ENCODE data around the gene HNRNPU.
"Not testable (repeated sequence)": the region's sequence is repeated elsewhere in the genome, so short reads cannot be mapped to it uniquely, and the experiment has no call there.

HNRNPU gene

GRCh38 chr1:244839656-244840055 lies 24.7 kb downstream of the HNRNPU start:
- DNase-seq: no peak

DNA sequence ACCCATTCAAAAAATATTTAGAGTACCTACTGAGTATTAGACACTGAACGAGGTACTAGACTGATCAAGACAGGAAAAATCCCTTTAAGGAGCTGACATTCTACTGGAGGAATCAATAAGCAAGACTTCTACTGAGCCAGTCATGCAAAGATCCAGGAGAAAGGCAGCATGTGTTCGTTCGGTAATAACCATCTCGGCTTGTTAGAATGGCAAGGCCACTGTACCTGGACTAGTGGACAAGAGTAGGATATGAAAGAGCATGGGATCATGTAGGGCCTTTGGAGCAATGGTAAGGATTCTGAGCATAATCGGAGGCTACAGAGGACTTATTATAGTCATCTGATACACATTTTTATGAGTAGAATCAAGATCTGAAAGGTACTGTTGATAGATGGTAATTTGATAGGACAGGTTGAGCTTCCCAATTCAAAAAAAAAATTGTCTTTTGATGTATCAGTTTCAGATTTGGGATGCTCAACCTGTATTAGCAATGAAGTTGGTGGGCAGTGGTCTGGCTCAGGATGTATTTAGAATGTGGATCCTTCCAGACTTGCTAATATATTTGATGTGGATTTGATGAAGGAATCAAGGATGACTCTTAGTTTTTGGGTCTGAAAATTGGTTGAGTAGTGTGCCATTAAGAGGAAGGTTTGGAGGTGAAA lies 26.6 kb downstream of the HNRNPU start:
- no peak for DNase-seq

- DNase-seq: no peak
Measured at GRCh38 chr1:244836584-244836983, 27.8 kb downstream of the HNRNPU start.

- DNase-seq: no peak
Measured at GRCh38 chr1:244836135-244836521, 28.2 kb downstream of the HNRNPU start.

- DNase-seq: peak; percentile 90
Measured at GRCh38 chr1:244835276-244836134, 28.8 kb downstream of the HNRNPU start, which contains the start of gene COX20. TSS of gene COX20 (plus strand) at chr1:244835658. CDS start at chr1:244835715, 57 bp downstream.

DNA sequence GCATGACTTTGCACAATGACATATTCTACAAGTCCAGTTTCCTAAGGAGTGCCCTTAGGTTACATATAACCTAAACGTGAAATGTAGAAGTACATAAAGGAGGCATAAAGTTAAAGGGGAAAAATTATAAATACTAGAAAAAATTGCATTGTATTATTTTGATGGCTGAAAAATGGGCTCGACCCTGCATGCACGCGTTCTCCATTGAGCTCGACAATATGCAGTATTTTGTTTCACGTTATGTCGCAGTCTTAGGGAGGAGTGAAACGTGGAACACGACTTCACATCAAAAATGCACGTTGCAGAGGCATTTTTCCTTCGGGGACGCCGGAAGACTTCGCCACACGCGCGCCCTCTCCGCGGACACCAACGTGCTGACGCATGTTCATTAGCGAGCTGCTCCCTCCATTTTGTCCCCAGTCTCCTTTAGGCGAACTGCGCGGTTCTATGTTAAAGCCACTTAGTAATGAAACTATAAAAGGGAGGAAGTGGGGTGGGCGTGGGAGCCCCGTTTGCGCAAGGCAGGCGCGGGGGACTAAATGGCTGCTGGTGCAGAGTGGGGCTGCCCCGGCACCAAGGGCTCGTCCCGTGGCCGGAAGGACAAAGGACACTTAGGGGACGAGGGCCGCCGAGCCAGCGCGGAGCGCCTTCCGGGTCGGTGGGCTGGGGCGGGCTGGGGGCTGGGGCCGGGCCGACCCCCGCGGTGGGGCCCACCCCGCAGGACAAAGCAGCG lies 29.6 kb downstream of the HNRNPU start:
- DNase-seq: peak; percentile 85

GRCh38 chr1:244833734-244834542 lies 30.4 kb downstream of the HNRNPU start:
- peak; percentile 45 for DNase-seq

GRCh38 chr1:244833260-244833659 lies 31.1 kb downstream of the HNRNPU start:
- not testable (repeated sequence) for DNase-seq

DNA sequence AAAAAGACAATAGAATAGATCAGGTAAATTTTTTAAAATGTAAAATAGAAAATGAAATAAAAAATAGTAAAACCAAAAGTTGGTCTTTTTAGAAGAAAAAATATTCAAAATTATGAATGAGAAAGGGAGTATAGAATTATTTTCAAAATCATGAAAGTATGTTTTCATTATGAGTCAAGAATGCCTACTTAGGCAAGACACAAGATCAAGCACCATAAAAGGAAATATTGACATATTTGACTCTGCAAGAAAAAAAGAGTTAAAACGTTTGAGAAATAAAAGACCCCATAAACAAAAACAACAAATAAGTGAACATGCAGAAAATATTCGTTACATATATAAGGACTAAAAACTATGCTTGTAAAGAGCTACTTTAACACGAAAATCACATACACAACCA lies 33.7 kb downstream of the HNRNPU start:
- no peak for DNase-seq

DNA sequence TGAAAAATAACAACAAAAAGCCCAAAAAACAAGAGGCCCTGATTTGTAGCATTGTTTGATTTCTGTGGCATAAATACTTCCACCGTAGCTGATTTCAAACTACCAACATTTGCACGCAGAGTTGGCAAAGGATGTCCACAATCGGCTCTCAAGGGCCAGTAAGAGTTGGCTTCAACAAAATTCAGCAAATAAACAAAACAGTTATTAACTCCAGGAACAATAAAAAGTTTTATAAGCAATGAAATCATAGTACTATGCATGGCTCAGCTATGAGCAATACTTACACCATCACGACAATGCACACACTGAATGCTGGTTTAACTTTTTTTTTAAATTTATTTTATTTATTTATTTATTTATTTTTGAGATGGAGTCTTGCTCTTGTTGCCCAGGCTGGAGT lies 37.6 kb downstream of the HNRNPU start:
- no peak for DNase-seq

DNA sequence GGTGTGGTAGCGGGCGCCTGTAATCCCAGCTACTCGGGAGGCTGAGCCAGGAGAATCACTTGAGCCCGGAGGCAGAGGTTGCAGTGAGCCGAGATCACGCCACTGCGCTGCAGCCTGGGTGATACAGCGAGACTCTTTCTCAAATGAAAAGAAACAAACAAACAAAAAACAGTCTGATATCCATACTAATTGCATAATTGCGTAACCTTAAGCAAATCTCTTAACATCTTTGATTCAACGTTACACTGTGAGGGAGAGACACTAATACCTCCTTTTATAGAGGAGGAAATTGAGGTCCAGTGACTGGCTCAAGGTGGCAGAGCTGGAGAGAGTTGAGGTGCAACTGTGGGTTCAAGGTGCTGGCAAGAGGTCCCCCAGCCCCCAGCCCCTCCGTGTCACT lies 41.5 kb downstream of the HNRNPU start:
- DNase-seq: no peak

DNA sequence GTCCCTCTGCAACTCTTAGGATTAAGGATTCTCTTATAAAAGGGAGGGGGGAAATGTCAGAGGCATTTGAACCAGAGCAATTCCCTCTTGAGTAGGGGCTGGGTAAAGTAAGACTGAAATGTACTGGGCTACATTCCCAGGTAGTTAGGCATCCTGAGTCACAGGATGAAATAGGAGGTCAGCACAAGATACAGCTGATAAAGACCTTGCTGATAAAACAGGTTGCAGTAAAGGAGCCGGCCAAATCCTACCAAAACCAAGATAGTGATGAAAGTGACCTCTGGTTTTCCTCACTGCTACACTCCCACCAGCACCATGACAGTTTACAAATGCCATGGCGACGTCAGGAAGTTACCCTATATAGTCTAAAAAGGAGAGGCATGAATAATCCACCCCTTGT lies 43.2 kb downstream of the HNRNPU start:
- DNase-seq: no peak

DNA sequence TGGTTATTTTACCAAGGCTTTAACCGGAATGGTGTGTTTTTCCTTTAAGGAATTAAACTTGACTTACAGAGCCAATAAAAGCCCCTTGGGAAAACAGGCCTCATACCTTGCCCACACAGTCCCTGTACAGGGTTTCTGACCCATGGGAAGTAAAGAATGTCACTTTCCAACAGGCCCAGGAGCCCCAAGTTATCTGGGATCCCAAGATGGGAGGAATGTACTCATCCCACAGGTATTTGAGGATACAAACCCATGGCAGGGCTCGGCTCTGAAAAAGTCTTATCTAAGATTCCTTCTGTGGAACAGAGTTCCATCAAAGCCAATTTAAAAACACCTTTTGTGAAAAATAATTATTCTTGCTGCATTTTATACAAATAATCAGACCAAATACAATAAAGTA lies 44.2 kb downstream of the HNRNPU start:
- DNase-seq: no peak

- no peak for DNase-seq
Measured at GRCh38 chr1:244817415-244817894, 46.9 kb downstream of the HNRNPU start.

DNA sequence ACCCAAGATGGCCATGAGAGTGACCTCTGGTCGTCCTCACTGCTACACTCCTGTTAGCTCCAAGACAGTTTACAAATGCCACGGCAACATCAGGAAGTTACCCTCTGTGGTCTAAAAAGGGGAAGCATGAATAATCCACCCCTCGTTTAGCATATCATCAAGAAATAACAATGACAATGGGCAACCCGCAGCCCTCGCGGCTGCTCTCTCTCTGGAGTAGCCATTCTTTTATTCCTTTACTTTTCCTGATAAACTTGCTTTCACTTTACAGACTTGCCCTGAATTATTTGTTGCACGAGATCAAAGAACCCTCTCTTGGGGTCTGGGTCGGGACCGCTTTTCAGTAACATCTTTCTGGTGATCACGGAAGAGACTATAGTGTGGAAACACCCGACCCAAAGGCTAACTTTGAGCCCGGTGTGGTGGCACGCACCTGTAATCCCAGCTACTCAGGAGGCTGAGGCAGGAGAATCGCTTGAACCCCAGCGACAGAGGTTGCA lies 48.7 kb downstream of the HNRNPU start:
- no peak for DNase-seq

DNA sequence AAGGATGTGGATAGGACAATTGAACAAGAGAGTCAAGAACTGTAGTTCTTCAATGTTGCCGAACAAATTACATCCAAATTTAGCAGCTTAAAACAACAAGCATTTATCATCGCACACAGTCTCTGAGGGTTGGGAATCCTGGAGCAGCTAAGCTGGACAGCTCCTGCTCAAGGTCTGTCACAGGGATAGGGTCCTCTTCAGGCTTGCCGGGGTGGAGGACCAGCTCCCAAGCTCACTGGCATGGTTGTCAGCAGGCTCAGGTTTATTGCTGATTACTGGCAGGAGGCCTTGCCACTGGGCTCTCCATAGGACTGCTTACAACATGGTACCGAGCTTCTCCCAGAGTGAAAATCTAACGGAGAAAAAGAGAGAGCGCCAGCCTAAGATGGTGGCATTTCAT lies 51.0 kb downstream of the HNRNPU start:
- no peak for DNase-seq

DNA sequence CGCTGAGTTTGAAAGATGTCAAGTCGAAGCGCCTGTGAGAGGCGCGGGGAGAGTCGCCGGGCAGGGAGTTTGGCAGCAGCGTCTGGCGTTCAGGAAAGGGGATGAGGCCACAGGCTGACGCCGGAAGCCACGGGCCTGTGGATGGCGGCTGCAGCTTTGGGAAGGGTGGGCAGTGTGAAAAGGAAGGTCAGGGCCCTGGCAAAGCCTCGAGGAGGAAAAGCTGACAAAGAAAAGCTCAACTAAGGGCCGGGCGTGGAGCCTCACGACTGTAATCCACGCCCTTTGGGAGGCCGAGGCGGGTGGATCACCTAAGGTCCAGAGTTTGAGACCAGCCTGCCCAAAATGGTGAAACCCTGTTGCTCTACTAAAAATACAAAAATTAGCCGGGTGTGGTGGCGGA lies 54.1 kb downstream of the HNRNPU start:
- DNase-seq: no peak

DNA sequence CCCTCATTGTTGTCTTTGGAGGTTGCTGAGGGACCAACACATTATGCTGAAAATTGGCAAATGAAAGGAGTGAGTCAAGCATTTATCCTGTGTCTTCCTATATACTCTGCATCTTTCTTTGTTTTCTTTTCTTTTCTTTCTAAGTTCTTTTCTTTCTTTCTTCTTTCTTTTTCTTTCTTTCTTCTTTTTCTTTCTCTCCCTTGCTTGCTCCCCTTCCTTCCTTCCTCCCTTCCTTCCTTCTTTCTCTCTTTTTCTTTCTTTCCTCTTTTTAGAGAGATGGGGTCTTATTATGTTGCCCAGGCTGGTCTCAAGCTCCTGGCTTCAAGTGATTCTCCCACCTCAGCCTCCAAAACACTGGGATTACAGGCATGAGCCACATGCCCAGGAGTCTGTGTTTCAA lies 57.2 kb downstream of the HNRNPU start:
- no peak for DNase-seq

- no peak for DNase-seq
Measured at GRCh38 chr1:244804841-244805240, 59.5 kb downstream of the HNRNPU start.

DNA sequence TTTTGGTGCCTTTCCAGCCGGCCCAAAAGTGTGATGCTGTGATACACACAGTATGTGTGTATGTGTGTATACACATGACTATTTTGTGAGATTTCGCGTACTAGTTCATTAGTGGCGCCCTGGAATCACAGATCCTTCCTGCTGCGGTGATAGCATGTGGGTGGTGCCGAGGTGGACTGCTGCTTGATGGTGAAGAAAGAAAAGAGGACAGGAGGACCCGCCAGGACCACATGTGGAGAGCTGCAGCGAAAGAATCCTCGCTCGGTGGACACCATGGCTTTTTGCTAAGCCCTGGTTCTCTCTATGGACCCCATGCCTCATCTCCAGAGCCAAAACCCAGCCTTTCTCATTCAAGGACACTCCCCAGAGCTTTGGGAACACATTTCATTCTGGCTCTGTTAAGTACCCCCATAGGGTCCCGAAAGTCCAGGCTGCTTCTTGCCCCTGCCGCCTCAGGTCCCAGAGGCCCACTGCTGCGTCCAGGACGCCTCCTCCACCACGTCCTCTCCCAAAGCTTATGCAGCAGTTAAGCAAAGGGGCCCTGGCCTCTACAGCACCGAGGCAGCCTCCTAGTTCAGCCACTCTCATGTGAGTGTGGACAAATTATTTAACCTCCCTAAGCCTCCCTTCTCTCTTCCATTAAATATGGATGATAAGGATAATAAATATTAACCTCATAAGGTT lies 61.6 kb downstream of the HNRNPU start:
- no peak for DNase-seq

- no peak for DNase-seq
Measured at GRCh38 chr1:244802041-244802440, 62.3 kb downstream of the HNRNPU start.

DNA sequence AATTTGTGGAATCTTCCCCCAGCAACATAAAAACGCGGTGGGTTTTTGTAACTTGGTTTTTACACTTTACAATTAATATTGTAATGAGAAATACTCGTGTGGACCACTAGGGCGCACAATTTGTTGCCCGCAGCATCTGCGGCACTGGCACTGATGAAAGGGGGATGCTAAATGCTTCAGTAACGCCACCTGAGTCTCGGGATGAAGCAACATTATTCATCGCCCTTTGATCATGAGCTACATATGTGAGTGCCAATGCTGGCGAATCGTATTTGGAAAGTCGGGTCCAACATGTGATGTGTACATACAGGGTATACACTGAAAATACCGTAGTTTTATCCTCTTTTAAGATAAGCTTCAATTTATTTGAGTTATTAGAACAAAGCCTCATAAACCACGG lies 63.1 kb downstream of the HNRNPU start:
- peak; percentile 56 for DNase-seq
